AG04450 (cell line): ENCODE data around the gene NFIL3. TPM values are rescaled to one million over a fixed set of nuclear protein-coding genes. Genes with fewer than 3 reads are reported as not detected.

ENCODE experiments used
- CTCF ChIA-PET: fragments of 300-600, 350-600 bp; formaldehyde crosslinking; extraction: SDS; loops from one replicate; lab custom pipeline; 2022; ENCODE audit warnings: antibody characterized with exemption, inconsistent platforms; lab: Charles Lee
- POLR2A ChIA-PET: fragments of 350-600 bp; formaldehyde crosslinking; extraction: SDS; loops from one replicate; lab custom pipeline; 2021; ENCODE audit warnings: antibody characterized with exemption, inconsistent platforms; lab: Yijun Ruan, JAX
- DNase-seq: peaks from one replicate; pipeline ENCODE4 v3.0.0-alpha.2; 2011; ENCODE audit warnings: low read depth, low spot score
- H3K27ac ChIP-seq: one replicate; pipeline ENCODE4 v1.5.1; 2012; ENCODE audit warnings: low read depth, low read length, control low read depth
- H3K27me3 ChIP-seq: one replicate; pipeline ENCODE4 v1.6.0; 2012; ENCODE audit warnings: low read length; ENCODE audit not compliant: control insufficient read depth, insufficient read depth
- H3K4me3 ChIP-seq: 2 replicates; pipeline ENCODE4 v1.5.1; 2011; ENCODE audit warnings: mild to moderate bottlenecking, low read depth, low read length, control low read depth
- H3K9me3 ChIP-seq: 2 replicates; pipeline ENCODE4 v1.5.1; 2012; ENCODE audit warnings: low read length; ENCODE audit not compliant: control insufficient read depth, insufficient read depth
- polyA plus RNA-seq: library from polyadenylated mRNA; depleted of rRNA; stranded (reverse); fragments of >200 nt; gene quantifications from 2 replicates; pipeline ENCODE4 v1.2.3, GENCODE V29; 2011
- TF ChIP-seq, protein P1 (sequence below): IDR thresholded peaks from 2 replicates; pipeline ENCODE4 v1.5.1; 2011; ENCODE audit warnings: low read depth, low read length, control low read depth, inconsistent platforms

Gene NFIL3
- polyA plus RNA-seq, 1 experiment, result 30.3 TPM

DNA sequence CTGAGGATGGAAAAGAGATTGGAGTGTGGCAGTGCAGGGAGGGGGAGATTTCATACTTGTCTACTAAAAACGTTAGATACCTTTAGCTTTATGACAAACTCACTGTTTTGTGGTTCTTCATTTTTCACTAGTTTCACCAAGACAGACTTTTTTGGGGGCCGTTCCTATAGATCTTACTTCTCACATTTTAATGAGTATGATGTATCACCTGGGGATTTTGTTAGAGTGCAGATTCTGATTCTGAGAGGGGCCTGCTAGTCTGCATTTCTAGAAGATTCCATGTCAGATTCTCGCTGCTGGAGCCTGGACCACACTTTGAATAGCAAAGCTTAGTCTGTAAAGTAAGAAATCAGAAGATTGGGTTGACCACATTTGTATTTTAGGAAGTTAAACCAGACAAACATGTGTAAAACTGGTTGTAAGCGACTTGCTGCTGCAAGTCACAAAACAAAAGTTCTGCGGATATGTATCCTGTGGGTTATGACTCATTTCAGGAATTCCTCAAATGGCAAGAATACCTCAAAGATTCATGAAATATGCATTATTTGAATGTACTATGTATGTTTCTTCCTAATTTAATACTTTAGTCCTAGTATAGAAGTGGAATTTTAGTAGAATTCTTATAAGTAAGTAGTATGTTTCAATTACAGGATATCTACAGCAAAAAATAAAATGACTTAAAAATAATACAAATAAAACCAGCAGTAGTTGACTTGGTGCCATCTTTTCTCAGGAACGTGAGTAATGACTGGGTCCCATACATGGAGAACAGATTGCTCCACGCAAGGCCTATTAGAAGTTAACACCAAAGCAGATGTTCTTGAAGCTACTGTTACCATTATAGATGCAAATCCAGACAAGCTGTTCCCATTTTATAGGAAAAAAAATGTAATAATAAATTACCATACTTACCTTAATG lies 27.8 kb downstream of the NFIL3 start:
- ChIA-PET POLR2A (no interaction called here), CTCF (interaction anchor here (2.2 to 2.4 kb wide), 2 partner anchors 306 to 481 kb away, joined by 6 read pairs; no protein-coding TSS in a partner anchor)
- peak overlapping the region; percentile 65 for H3K27ac ChIP-seq

DNA sequence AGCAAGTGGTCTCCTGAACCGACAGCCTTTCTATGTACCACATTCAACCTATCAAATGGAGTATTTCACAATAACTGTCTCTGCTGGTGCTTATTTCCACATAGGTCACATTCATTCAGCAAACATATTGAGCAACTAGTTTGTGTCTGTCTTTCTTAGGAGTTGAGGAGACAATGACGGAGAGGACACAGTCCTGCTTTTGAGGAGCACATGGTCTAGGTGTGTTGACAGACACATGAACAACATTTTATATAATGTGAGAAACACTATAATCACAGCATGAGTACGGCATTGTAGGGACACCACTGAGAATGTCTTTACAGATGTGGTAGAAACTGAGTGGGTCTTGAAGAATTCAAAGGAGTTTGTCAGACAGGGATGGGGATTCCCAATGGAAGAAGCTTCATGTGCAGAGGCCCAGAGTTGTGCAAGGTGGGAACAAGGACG lies 28.5 kb downstream of the NFIL3 start:
- H3K27ac ChIP-seq, result no peak overlapping the region
- ChIA-PET POLR2A (no interaction called here), CTCF (no interaction called here)
- no peak overlapping the region for H3K4me3 ChIP-seq
- no peak for DNase-seq
- no peaks in the 10 kb centered on the region for H3K27me3 ChIP-seq
- TF ChIP-seq, protein P1, sequence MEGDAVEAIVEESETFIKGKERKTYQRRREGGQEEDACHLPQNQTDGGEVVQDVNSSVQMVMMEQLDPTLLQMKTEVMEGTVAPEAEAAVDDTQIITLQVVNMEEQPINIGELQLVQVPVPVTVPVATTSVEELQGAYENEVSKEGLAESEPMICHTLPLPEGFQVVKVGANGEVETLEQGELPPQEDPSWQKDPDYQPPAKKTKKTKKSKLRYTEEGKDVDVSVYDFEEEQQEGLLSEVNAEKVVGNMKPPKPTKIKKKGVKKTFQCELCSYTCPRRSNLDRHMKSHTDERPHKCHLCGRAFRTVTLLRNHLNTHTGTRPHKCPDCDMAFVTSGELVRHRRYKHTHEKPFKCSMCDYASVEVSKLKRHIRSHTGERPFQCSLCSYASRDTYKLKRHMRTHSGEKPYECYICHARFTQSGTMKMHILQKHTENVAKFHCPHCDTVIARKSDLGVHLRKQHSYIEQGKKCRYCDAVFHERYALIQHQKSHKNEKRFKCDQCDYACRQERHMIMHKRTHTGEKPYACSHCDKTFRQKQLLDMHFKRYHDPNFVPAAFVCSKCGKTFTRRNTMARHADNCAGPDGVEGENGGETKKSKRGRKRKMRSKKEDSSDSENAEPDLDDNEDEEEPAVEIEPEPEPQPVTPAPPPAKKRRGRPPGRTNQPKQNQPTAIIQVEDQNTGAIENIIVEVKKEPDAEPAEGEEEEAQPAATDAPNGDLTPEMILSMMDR, result no peak
- no peaks in the 10 kb centered on the region for H3K9me3 ChIP-seq

More for the DNA sequence above, 27.8 kb downstream of the NFIL3 start:
- Histone ChIP-seq H3K4me3 (no peak overlapping the region), H3K27me3 (no peaks in the 10 kb centered on the region), H3K9me3 (no peaks in the 10 kb centered on the region)
- TF ChIP-seq, protein P1, result no peak
- DNase-seq, result peak; percentile 47

- Histone ChIP-seq H3K27me3 (no peaks in the 10 kb centered on the region), H3K4me3 (no peak overlapping the region), H3K27ac (no peak overlapping the region), H3K9me3 (no peaks in the 10 kb centered on the region)
- ChIA-PET CTCF (no interaction called here), POLR2A (no interaction called here)
- no peak for DNase-seq
- TF ChIP-seq, protein P1, result no peak
These were observed 29.8 kb downstream of the NFIL3 start for GRCh38 chr9:91393826-91394225.

GRCh38 chr9:91392435-91392834 lies 31.2 kb downstream of the NFIL3 start:
- TF ChIP-seq, protein P1, result no peak
- ChIA-PET CTCF (no interaction called here), POLR2A (no interaction called here)
- Histone ChIP-seq H3K4me3 (no peak overlapping the region), H3K27me3 (no peaks in the 10 kb centered on the region), H3K27ac (no peak overlapping the region), H3K9me3 (no peaks in the 10 kb centered on the region)
- DNase-seq, result no peak

GRCh38 chr9:91391818-91392217 lies 31.8 kb downstream of the NFIL3 start:
- H3K27me3 ChIP-seq, result no peaks in the 10 kb centered on the region
- no peak overlapping the region for H3K27ac ChIP-seq
- no peak for DNase-seq
- no peak overlapping the region for H3K4me3 ChIP-seq
- TF ChIP-seq, protein P1, result no peak
- no peaks in the 10 kb centered on the region for H3K9me3 ChIP-seq
- ChIA-PET CTCF (no interaction called here), POLR2A (no interaction called here)
